Endothelial cell (in vitro differentiated cells): ENCODE results near the gene DAPK1. TPM values are rescaled to one million over a fixed set of nuclear protein-coding genes. Genes with fewer than 3 reads are reported as not detected.
"Not testable (repeated sequence)": the region's sequence is repeated elsewhere in the genome, so short reads cannot be mapped to it uniquely, and the experiment has no call there.

Source experiments
- DNase-seq: peaks from one replicate; pipeline ENCODE4 v3.0.0; 2021; ENCODE audit warnings: low spot score
- H3K27ac Mint-ChIP-seq: one replicate; pipeline ENCODE4 v1.8.0; 2021; ENCODE audit warnings: mixed read lengths, inconsistent platforms; ENCODE audit not compliant: unreplicated experiment
- H3K27me3 Mint-ChIP-seq: one replicate; pipeline ENCODE4 v1.8.0; 2021; ENCODE audit warnings: mild to moderate bottlenecking, moderate library complexity, mixed read lengths, inconsistent platforms; ENCODE audit not compliant: unreplicated experiment
- H3K36me3 Mint-ChIP-seq: one replicate; pipeline ENCODE4 v1.8.0; 2021; ENCODE audit warnings: mild to moderate bottlenecking, low read depth, mixed read lengths, inconsistent platforms; ENCODE audit not compliant: unreplicated experiment
- H3K4me1 Mint-ChIP-seq: one replicate; pipeline ENCODE4 v1.8.0; 2021; ENCODE audit warnings: mild to moderate bottlenecking, mixed read lengths, inconsistent platforms; ENCODE audit not compliant: unreplicated experiment
- H3K4me3 Mint-ChIP-seq: one replicate; pipeline ENCODE4 v1.8.0; 2021; ENCODE audit warnings: mild to moderate bottlenecking, mixed read lengths, inconsistent platforms; ENCODE audit not compliant: unreplicated experiment
- H3K9me3 Mint-ChIP-seq: one replicate; pipeline ENCODE4 v1.8.0; 2021; ENCODE audit warnings: mixed read lengths, inconsistent platforms; ENCODE audit not compliant: unreplicated experiment
- total RNA-seq: library from RNA; stranded (reverse); fragmentation: NEBNext Ultra II Directional; extraction: Animal tissue kit (Norgen Biotek cat#: 25700); gene quantifications from one replicate; pipeline ENCODE4 v1.2.1, GENCODE V29; 2021; ENCODE audit not compliant: unreplicated experiment
- TF ChIP-seq, protein P1 (sequence below): fragments of 200-600 bp; sonication (generic); IDR thresholded peaks from one replicate; pipeline ENCODE4 v1.5.0; 2021; ENCODE audit warnings: antibody characterized with exemption; ENCODE audit not compliant: unreplicated experiment

DAPK1 gene
- total RNA-seq, 1 donor from 2014 or later, result 36.8 TPM

- no peak for DNase-seq
- H3K36me3 Mint-ChIP-seq, result peaks cover 4% of the 10 kb centered on the region
- no peak overlapping the region for H3K27ac Mint-ChIP-seq
- TF ChIP-seq, protein P1, sequence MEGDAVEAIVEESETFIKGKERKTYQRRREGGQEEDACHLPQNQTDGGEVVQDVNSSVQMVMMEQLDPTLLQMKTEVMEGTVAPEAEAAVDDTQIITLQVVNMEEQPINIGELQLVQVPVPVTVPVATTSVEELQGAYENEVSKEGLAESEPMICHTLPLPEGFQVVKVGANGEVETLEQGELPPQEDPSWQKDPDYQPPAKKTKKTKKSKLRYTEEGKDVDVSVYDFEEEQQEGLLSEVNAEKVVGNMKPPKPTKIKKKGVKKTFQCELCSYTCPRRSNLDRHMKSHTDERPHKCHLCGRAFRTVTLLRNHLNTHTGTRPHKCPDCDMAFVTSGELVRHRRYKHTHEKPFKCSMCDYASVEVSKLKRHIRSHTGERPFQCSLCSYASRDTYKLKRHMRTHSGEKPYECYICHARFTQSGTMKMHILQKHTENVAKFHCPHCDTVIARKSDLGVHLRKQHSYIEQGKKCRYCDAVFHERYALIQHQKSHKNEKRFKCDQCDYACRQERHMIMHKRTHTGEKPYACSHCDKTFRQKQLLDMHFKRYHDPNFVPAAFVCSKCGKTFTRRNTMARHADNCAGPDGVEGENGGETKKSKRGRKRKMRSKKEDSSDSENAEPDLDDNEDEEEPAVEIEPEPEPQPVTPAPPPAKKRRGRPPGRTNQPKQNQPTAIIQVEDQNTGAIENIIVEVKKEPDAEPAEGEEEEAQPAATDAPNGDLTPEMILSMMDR, result no peak
- H3K9me3 Mint-ChIP-seq, result no peaks in the 10 kb centered on the region
- H3K27me3 Mint-ChIP-seq, result peaks cover 5% of the 10 kb centered on the region
- no peak overlapping the region for H3K4me3 Mint-ChIP-seq
- peaks cover 9% of the 10 kb centered on the region for H3K4me1 Mint-ChIP-seq
These were observed 3.0 kb downstream of the DAPK1 start for GRCh38 chr9:87500491-87501270.

DNA sequence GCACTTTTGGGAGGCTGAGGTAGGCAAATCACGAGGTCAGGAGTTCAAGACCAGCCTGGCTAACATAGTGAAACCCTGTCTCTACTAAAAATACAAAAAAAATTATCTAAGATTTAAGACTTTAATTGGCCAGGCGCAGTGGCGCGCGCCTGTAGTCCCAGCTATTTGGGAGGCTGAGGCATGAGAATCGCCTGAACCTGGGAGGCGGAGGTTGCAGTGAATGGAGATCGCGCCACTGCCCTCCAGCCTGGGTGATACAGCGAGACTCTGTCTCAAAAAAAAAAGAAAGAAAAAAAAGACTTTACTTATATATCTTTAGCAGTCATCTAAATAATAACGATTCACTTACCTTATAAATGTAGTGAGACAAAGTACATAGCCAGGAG is 3.6 kb downstream of the DAPK1 start:
- H3K27ac Mint-ChIP-seq, DNase-seq, H3K27me3 Mint-ChIP-seq, H3K9me3 Mint-ChIP-seq, H3K4me3 Mint-ChIP-seq, H3K4me1 Mint-ChIP-seq, H3K36me3 Mint-ChIP-seq: not testable (repeated sequence)

DNA sequence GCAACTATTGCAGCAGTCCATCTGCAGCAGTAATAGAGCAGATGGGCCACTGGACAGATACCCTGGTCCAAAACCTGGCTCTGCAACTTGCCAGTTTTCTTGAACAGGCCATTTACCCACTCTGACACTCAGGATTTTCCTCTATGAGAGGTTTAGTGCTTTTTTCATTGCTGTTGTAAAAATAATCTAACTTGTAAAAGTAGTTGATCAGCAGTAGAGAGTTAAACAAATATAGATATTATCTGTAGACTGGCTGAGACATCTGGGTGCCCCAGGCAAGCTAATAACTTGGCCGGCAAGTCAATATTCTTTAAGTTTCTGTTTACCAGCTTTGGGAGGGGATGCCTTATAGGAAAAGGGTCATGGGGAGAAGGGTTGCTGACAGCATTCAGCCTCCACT is 4.1 kb downstream of the DAPK1 start:
- Mint-ChIP-seq H3K36me3 (peaks cover 4% of the 10 kb centered on the region), H3K9me3 (no peaks in the 10 kb centered on the region), H3K27me3 (peaks cover 3% of the 10 kb centered on the region), H3K27ac (no peak overlapping the region), H3K4me1 (peaks cover 9% of the 10 kb centered on the region), H3K4me3 (no peak overlapping the region)
- TF ChIP-seq, protein P1, result no peak
- no peak for DNase-seq

GRCh38 chr9:87502391-87503221 is 4.9 kb downstream of the DAPK1 start:
- H3K9me3 Mint-ChIP-seq, result no peaks in the 10 kb centered on the region
- peaks cover 4% of the 10 kb centered on the region for H3K36me3 Mint-ChIP-seq
- no peak overlapping the region for H3K4me3 Mint-ChIP-seq
- TF ChIP-seq, protein P1, result no peak
- H3K27ac Mint-ChIP-seq, result no peak overlapping the region
- DNase-seq, result no peak
- peaks cover 1% of the 10 kb centered on the region for H3K27me3 Mint-ChIP-seq
- peaks cover 9% of the 10 kb centered on the region for H3K4me1 Mint-ChIP-seq

DNA sequence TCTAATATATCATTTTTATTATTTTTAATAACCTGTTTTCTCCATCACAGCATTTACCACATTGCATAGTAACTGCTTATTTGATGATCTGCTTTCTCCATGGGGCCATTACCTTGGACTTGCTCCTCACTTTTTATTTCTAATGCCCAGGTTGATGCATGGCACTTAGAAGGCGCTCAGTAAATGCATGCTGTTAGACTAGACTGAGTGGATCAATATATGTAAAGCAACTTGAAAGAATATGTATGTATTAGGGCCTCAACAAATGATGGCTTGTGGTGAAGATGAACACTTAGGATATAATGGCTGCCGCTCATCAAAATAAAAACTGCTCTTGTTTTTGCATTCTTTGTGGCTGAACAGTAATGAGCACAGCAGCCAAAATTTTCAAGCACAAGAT is 5.8 kb downstream of the DAPK1 start:
- TF ChIP-seq, protein P1, result no peak
- H3K27ac Mint-ChIP-seq, result no peak overlapping the region
- no peaks in the 10 kb centered on the region for H3K9me3 Mint-ChIP-seq
- H3K4me1 Mint-ChIP-seq, result peaks cover 9% of the 10 kb centered on the region
- H3K36me3 Mint-ChIP-seq, result peaks cover 4% of the 10 kb centered on the region
- no peak for DNase-seq
- peaks cover 1% of the 10 kb centered on the region for H3K27me3 Mint-ChIP-seq
- H3K4me3 Mint-ChIP-seq, result no peak overlapping the region
